Epithelial cell of alveolus of lung (primary cell): ENCODE data around the gene ARHGEF3. TPM values are rescaled to one million over a fixed set of nuclear protein-coding genes. Genes with fewer than 3 reads are reported as not detected.

Source experiments
- total RNA-seq: library from RNA; depleted of rRNA; stranded (reverse); fragments of >200 nt; gene quantifications from 2 replicates; pipeline ENCODE4 v1.2.1, GENCODE V29; 2015

ARHGEF3 gene
- 4.1 and 5.7 TPM in 2 replicates for total RNA-seq

GRCh38 chr3:56801662-56802377 is at the start of gene ARHGEF3:
TSS of gene ARHGEF3 (minus strand) at chr3:56801949. CDS start at chr3:56801798, 151 bp downstream.

GRCh38 chr3:56683122-56683817 is 118.5 kb downstream of the ARHGEF3 start, which contains the start of gene TASOR:
TSS of gene TASOR (minus strand) at chr3:56683265. CDS start at chr3:56683006, 259 bp downstream.

Other genes starting within 250 kb of the ARHGEF3 start
- 6.7 and 6.9 TPM in 2 replicates for gene CCDC66, start 244.8 kb downstream of the ARHGEF3 start, total RNA-seq
- 35.2 and 41.2 TPM in 2 replicates for gene TASOR, start 118.7 kb downstream of the ARHGEF3 start, total RNA-seq